SK-N-SH (cell line): ENCODE measurements around the gene DNAJC18. TPM values are rescaled to one million over a fixed set of nuclear protein-coding genes. Genes with fewer than 3 reads are reported as not detected.

Experiments used
- CTCF ChIA-PET: fragments of 300-600, 350-600 bp; formaldehyde crosslinking; extraction: SDS; loops from one replicate; lab custom pipeline; 2021; lab: Yijun Ruan, JAX
- POLR2A ChIA-PET: fragments of 350-600 bp; sonication (Branson Sonifier 250); formaldehyde crosslinking; extraction: SDS; loops from one replicate; lab custom pipeline; 2020; ENCODE audit warnings: antibody characterized with exemption, inconsistent platforms; lab: Yijun Ruan, JAX
- DNase-seq: peaks from one replicate; pipeline ENCODE4 v3.0.0; 2012
- H2AFZ ChIP-seq: fragments of 200-600 bp; sonication (generic); 2 replicates; pipeline ENCODE4 v1.8.1; 2016; ENCODE audit warnings: antibody characterized with exemption, mild to moderate bottlenecking, low read depth
- H3F3A ChIP-seq: fragments of 200-600 bp; sonication (generic); replicated peaks from 2 replicates; pipeline ENCODE3; 2016; ENCODE audit warnings: antibody characterized with exemption, mild to moderate bottlenecking; ENCODE audit not compliant: insufficient read depth
- H3K27ac ChIP-seq, 2 experiments: fragments of 200-500 bp in 1 of 2; fragments of 200-600 bp in 1 of 2; sonication (Bioruptor generic) in 1 of 2; sonication (generic), shearing (Covaris generic) in 1 of 2; 2 replicates each; pipeline versions ENCODE4 v1.5.1 to v1.6.1; 2014 to 2016; ENCODE audit warnings: low read depth in 2 of 2, inconsistent platforms in 1 of 2, low read length in 1 of 2, mild to moderate bottlenecking in 1 of 2, mixed read lengths in 1 of 2
- H3K27me3 ChIP-seq: fragments of 200-600 bp; sonication (generic), shearing (Covaris generic); 2 replicates; pipeline ENCODE4 v1.6.1; 2016; ENCODE audit warnings: mixed run types; ENCODE audit not compliant: insufficient read depth
- H3K36me3 ChIP-seq, 2 experiments: fragments of 200-500 bp in 1 of 2; fragments of 200-600 bp in 1 of 2; sonication (Bioruptor generic) in 1 of 2; sonication (generic) in 1 of 2; replicated peaks in 1 of 2; 2 replicates each; pipeline versions ENCODE3 to v1.5.1; 2014 to 2016; ENCODE audit warnings: low read length in 1 of 2, mild to moderate bottlenecking in 1 of 2; ENCODE audit not compliant: insufficient read depth in 2 of 2, control insufficient read depth in 1 of 2
- H3K4me1 ChIP-seq, 2 experiments: fragments of 200-500 bp in 1 of 2; fragments of 200-600 bp in 1 of 2; sonication (Bioruptor generic) in 1 of 2; sonication (generic), shearing (Covaris generic) in 1 of 2; 2 replicates each; pipeline versions ENCODE4 v1.5.1 to v1.6.1; 2014 to 2016; ENCODE audit warnings: low read depth in 1 of 2, low read length in 1 of 2, mixed run types in 1 of 2; ENCODE audit not compliant: insufficient read depth in 2 of 2, control insufficient read depth in 1 of 2
- H3K4me2 ChIP-seq: fragments of 200-600 bp; sonication (generic), shearing (Covaris generic); 2 replicates; pipeline ENCODE4 v1.6.1; 2017; ENCODE audit warnings: mixed run types
- H3K4me3 ChIP-seq, 2 experiments: fragments of 200-500 bp in 1 of 2; fragments of 200-600 bp in 1 of 2; sonication (Bioruptor generic) in 1 of 2; sonication (generic), shearing (Covaris generic) in 1 of 2; 2 replicates each; pipeline versions ENCODE4 v1.5.1 to v1.8.1; 2014 to 2016; ENCODE audit warnings: low read depth in 2 of 2, inconsistent platforms in 1 of 2, low read length in 1 of 2, mild to moderate bottlenecking in 1 of 2, mixed read lengths in 1 of 2, moderate library complexity in 1 of 2
- H3K79me2 ChIP-seq: fragments of 200-600 bp; sonication (generic); 2 replicates; pipeline ENCODE4 v1.8.1; 2017; ENCODE audit warnings: mild to moderate bottlenecking; ENCODE audit not compliant: insufficient read depth
- H3K9ac ChIP-seq: fragments of 200-600 bp; sonication (generic); 2 replicates; pipeline ENCODE4 v1.6.1; 2017; ENCODE audit warnings: mixed run types
- H3K9me2 ChIP-seq: fragments of 200-600 bp; sonication (generic); 2 replicates; pipeline ENCODE4 v1.6.1; 2017; ENCODE audit warnings: mixed run types
- H3K9me3 ChIP-seq: fragments of 200-600 bp; sonication (generic); 2 replicates; pipeline ENCODE4 v1.6.1; 2017; ENCODE audit warnings: mixed run types, mild to moderate bottlenecking, moderate library complexity
- H4K20me1 ChIP-seq: fragments of 200-600 bp; sonication (generic); 2 replicates; pipeline ENCODE4 v1.6.1; 2017; ENCODE audit warnings: mild to moderate bottlenecking, mixed run types; ENCODE audit not compliant: insufficient read depth
- CHD2 ChIP-seq: fragments of 150-350 bp; IDR thresholded peaks from 2 replicates; pipeline ENCODE4 v1.6.1; 2018; ENCODE audit warnings: low read length; ENCODE audit not compliant: partially characterized antibody
- CTCF ChIP-seq: fragments of 200-600 bp; sonication (generic); IDR thresholded peaks from 2 replicates; pipeline ENCODE4 v1.6.1; 2017; ENCODE audit warnings: antibody characterized with exemption, mild to moderate bottlenecking, moderate library complexity
- EP300 ChIP-seq, 2 experiments: IDR thresholded peaks; 2 replicates each; pipeline versions ENCODE4 v1.4.0 to v1.6.1; 2012; ENCODE audit warnings: borderline replicate concordance in 1 of 2, low read depth in 1 of 2, low read length in 1 of 2
- FOXJ3 ChIP-seq: sonication (generic); formaldehyde crosslinking; IDR thresholded peaks from 2 replicates; pipeline ENCODE4 v1.5.1; 2020; ENCODE audit warnings: mild to moderate bottlenecking, missing genetic modification reagents
- MXI1 ChIP-seq: IDR thresholded peaks from 2 replicates; pipeline ENCODE4 v1.6.1; 2012; ENCODE audit warnings: mild to moderate bottlenecking, low read depth, low read length, improper control_type of control experiment
- POLR2AphosphoS5 ChIP-seq: IDR thresholded peaks from 2 replicates; pipeline ENCODE4 v1.6.1; 2012; ENCODE audit warnings: low read depth, low read length
- RAD21 ChIP-seq: IDR thresholded peaks from 2 replicates; pipeline ENCODE4 v1.6.1; 2012; ENCODE audit warnings: mild to moderate bottlenecking, low read length
- TAF1 ChIP-seq: IDR thresholded peaks from 2 replicates; pipeline ENCODE4 v1.6.1; 2012; ENCODE audit warnings: low read depth, mild to moderate bottlenecking, low read length, moderate library complexity, borderline replicate concordance
- YY1 ChIP-seq: IDR thresholded peaks from 2 replicates; pipeline ENCODE4 v1.4.0; 2012; ENCODE audit warnings: low read depth, mild to moderate bottlenecking
- WGBS: methylation state at CpG from one replicate; pipeline ENCODE4 v1.1.6; 2017; ENCODE audit warnings: low lambda C conversion rate; 5-methylcytosine and 5-hydroxymethylcytosine counted together
- polyA plus RNA-seq, 3 experiments: library from polyadenylated mRNA; depleted of rRNA; stranded (reverse); fragments of >200 nt; gene quantifications; 2 replicates each; pipeline ENCODE4 v1.2.3, GENCODE V29; 2012

Gene DNAJC18
- polyA plus RNA-seq, 1 of the 3 experiments (the other 2 are of a cell fraction), result 7.4 TPM

GRCh38 chr5:139374909-139375308 is 64.4 kb downstream of the DNAJC18 start:
- H3K4me1 ChIP-seq, result peaks cover 0 to 9% of the 10 kb centered on the region in 2 experiments; a peak in 2 of 4 replicates
- CTCF ChIA-PET, result interaction anchor here (0.7 to 1.5 kb wide), 3 partner anchors 21 to 64 kb away, joined by 3 to 4 read pairs (median 3); partner anchors contain the start of genes DNAJC18 and PAIP2
- no peaks in the 10 kb centered on the region for H3K9me3 ChIP-seq
- H3K79me2 ChIP-seq, result peaks cover 11% of the 10 kb centered on the region; the same call in 1 of the 2 replicates
- peaks cover 9% of the 10 kb centered on the region for H4K20me1 ChIP-seq
- H3K4me2 ChIP-seq, result no peak overlapping the region
- no peak overlapping the region for H3K4me3 ChIP-seq
- no peak overlapping the region for H2AFZ ChIP-seq
- no peaks in the 10 kb centered on the region for H3K9me2 ChIP-seq
- POLR2A ChIA-PET, result interaction anchor here (0.6 kb wide), 1 partner anchor 900 kb away, joined by 3 read pairs; no protein-coding TSS in a partner anchor
- no peaks in the 10 kb centered on the region for H3K27me3 ChIP-seq
- DNase-seq, result no peak
- no peak overlapping the region for H3K27ac ChIP-seq
- WGBS, result 69% methylated on average over 2 of the region's 2 CpGs
- TF ChIP-seq CTCF (no peak), CHD2 (no peak), TAF1 (no peak), RAD21 (no peak), FOXJ3 (CRISPR knock-in tag) (no peak)
- peaks cover 21% of the 10 kb centered on the region for H3F3A ChIP-seq
- peaks cover 13 to 27% of the 10 kb centered on the region in 2 experiments for H3K36me3 ChIP-seq
- H3K9ac ChIP-seq, result no peak overlapping the region

GRCh38 chr5:139371482-139372435 is 67.6 kb downstream of the DNAJC18 start:
- no peak overlapping the region for H2AFZ ChIP-seq
- no peak for TF ChIP-seq YY1
- TF ChIP-seq EP300 (IDR thresholded peaks at IDR 0.05; ENCODE audit: borderline replicate concordance in 1 of 2, low read depth in 1 of 2, low read length in 1 of 2), result no peak
- 0 out of 2 replicates have a peak, but pooled peaks have one; percentile 16 for TF ChIP-seq POLR2AphosphoS5
- TF ChIP-seq MXI1, result no peak
- no peak for TF ChIP-seq TAF1
- no peak for DNase-seq
- no peak overlapping the region for H3K27ac ChIP-seq
- peaks cover 13% of the 10 kb centered on the region; the same call in 1 of the 2 replicates for H3K79me2 ChIP-seq
- peaks cover 23 to 39% of the 10 kb centered on the region in 2 experiments for H3K36me3 ChIP-seq
- peaks cover 51% of the 10 kb centered on the region for H3F3A ChIP-seq
- H3K27me3 ChIP-seq, result no peaks in the 10 kb centered on the region
- no peak overlapping the region for H3K9ac ChIP-seq
- ChIA-PET CTCF (interaction anchor here (0.6 to 2.4 kb wide), 2 partner anchors 10 to 22 kb away, joined by 3 to 8 read pairs; partner anchors contain the start of gene SLC23A1), POLR2A (no interaction called here)
- no peak overlapping the region for H3K4me3 ChIP-seq
- no peaks in the 10 kb centered on the region for H3K9me3 ChIP-seq
- no peaks in the 10 kb centered on the region for H3K9me2 ChIP-seq
- H3K4me1 ChIP-seq, result peaks cover 0 to 17% of the 10 kb centered on the region in 2 experiments; a peak in 2 of 4 replicates
- 91% methylated on average over 7 of the region's 7 CpGs for WGBS
- H4K20me1 ChIP-seq, result peaks cover 18% of the 10 kb centered on the region
- no peak overlapping the region for H3K4me2 ChIP-seq
